Fibroblast of gingiva (primary cell): ENCODE data around the gene CDKL4.
"Not testable (repeated sequence)": the region's sequence is repeated elsewhere in the genome, so short reads cannot be mapped to it uniquely, and the experiment has no call there.

Experiments used
- DNase-seq: peaks from one replicate; pipeline ENCODE4 v3.0.0-alpha.2; 2011; ENCODE audit warnings: low read depth

Gene CDKL4

GRCh38 chr2:39141334-39142271 lies 102.2 kb downstream of the CDKL4 start:
- no peak for DNase-seq

DNA sequence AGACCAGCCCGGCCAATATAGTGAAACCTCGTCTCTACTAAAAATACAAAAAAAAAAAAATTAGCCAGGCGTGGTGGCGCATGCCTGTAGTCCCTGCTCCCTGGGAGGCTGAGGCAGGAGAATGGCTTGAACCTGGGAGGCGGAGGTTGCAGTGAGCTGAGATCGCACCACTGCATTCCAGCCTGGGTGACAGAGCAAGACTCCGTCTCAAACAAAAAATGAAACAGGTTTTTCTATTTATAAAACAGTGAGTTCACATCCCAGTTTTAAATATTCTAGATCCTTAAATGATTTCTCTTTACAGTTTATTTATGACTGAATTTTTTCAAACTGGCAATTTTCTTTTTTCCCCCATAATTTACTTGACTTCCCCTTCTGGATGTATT lies 102.8 kb downstream of the CDKL4 start:
- DNase-seq, result not testable (repeated sequence)

DNA sequence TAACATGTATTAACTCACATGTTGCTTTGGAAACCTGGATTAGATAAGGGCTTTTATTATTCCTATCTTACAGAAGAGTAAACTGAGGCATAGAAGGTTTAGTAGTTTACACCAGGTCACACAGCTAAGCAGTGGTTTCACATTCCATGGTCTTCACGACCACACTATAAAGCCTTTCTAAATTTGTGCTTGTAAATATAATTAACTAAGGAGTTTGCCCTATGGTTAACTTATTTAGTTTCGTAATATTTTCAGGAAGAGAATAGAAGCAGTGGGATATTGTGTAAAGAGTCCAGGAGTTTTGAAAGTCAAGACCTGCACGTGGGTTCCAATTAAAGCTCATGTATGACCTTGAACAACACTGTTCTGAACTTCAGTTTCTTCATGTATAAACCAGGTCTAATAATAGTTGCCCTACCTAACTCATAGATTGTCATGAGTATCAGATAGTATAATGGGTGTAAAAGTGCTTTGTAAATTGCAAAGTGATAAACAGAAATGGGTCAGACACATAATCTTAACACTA lies 103.4 kb downstream of the CDKL4 start:
- DNase-seq, result peak; percentile 46

GRCh38 chr2:39139511-39140237 lies 104.1 kb downstream of the CDKL4 start:
- DNase-seq, result no peak

GRCh38 chr2:39138837-39139211 lies 104.9 kb downstream of the CDKL4 start:
- DNase-seq, result no peak

DNA sequence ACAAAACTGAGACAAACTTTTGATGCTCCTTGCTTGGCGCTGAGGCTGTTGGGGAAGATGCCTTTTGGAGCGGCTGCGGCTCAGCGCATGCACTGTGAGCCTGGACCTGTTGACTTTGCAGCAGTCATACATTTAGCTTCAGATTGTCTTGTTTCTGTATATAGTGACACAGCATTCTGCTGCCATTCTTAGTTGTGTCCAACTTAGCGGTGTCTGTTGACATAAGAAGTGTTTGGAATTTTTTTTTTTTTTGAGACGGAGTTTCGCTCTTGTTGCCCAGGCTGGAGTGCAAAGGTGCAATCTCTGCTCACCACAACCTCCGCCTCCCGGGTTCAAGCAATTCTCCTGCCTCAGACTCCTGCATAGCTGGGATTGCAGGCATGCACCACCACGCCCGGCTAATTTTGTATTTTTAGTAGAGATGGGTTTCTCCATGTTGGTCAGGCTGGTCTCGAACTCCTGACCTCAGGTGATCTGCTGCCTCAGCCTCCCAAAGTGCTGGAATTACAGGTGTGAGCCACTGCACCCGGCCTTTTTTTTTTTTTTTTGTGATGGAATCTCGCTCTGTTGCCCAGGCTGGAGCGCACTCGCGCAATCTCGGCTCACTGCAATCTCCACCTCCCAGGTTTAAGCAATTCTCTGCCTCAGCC lies 105.5 kb downstream of the CDKL4 start:
- not testable (repeated sequence) for DNase-seq

DNA sequence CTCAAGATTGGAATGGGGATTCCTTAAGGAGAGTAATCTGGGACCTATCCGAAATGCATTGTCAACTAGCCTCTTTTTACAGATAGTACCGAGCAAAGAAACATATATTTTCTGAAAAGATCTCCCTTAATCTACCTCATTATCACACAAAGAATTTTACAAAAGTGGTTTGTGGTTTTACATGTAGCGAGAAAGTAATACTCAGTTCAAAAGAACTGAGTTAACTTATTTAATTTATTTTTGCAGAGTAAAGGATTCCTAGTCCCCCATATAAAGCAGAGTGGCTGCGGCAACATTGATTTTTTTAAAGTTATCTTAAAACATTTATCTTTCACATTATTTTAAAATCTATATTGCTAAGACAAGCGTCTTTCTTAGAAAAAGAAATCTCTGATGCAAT lies 107.0 kb downstream of the CDKL4 start:
- DNase-seq, result no peak

GRCh38 chr2:39135690-39136259 lies 108.0 kb downstream of the CDKL4 start:
- DNase-seq, result no peak

- no peak for DNase-seq
Measured at GRCh38 chr2:39133215-39133851, 110.4 kb downstream of the CDKL4 start.

GRCh38 chr2:39128919-39129391 lies 114.8 kb downstream of the CDKL4 start:
- DNase-seq, result peak; percentile 37

DNA sequence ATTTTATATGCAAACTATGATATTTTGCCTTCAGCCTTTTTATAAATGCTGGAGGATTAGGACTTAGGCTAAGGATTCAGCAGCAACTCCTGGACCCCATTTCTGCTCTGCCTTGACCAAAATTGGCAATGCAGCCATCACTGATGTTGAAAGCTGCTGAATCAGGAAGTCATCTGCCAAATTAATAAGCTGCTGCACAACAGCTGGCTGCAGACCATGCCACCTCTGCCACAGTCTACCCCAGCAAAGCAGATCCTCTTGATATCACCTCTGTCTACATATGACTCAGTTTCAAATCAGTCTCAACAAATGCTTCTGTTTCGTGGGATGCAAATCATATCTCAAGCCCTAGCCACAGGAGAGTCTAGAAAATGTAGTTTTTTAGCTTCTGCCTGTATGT lies 115.8 kb downstream of the CDKL4 start:
- DNase-seq, result peak; percentile 88
